ENCODE measurements around the gene TMEM258.

- TF ChIP-seq, protein P1, sequence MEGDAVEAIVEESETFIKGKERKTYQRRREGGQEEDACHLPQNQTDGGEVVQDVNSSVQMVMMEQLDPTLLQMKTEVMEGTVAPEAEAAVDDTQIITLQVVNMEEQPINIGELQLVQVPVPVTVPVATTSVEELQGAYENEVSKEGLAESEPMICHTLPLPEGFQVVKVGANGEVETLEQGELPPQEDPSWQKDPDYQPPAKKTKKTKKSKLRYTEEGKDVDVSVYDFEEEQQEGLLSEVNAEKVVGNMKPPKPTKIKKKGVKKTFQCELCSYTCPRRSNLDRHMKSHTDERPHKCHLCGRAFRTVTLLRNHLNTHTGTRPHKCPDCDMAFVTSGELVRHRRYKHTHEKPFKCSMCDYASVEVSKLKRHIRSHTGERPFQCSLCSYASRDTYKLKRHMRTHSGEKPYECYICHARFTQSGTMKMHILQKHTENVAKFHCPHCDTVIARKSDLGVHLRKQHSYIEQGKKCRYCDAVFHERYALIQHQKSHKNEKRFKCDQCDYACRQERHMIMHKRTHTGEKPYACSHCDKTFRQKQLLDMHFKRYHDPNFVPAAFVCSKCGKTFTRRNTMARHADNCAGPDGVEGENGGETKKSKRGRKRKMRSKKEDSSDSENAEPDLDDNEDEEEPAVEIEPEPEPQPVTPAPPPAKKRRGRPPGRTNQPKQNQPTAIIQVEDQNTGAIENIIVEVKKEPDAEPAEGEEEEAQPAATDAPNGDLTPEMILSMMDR (conservative IDR thresholded peaks at IDR 0.05 in 1 of 2, IDR thresholded peaks at IDR 0.05 in 1 of 2; ENCODE audit: extremely low read depth in 1 of 2, insufficient read depth in 1 of 2, low read depth in 1 of 2, low read length in 2 of 2) = no peak
- TF ChIP-seq EZH2 (IDR thresholded peaks at IDR 0.05; ENCODE audit: borderline replicate concordance, low read length) = no peak
Measured at GRCh38 chr11:61762223-61762615, 30.2 kb downstream of the TMEM258 start.
